GM12878 (cell line): ENCODE data around the gene BMAL1. TPM values are rescaled to one million over a fixed set of nuclear protein-coding genes. Genes with fewer than 3 reads are reported as not detected.
A peak's percentile ranks its signal among the peaks of the same experiment; 100 is the strongest.

Experiments
- ATAC-seq: fragments of 200-7000 bp; cut with Tn5 transposase; 3 replicates; pipeline ENCODE4 v1.9.1; 2020; ENCODE audit warnings: mild to moderate bottlenecking, moderate library complexity
- BruUV-seq: library from RNA; stranded (reverse); fragments of 400-500 nt; replicated peaks from 2 replicates; lab custom pipeline; 2021; lab: Mats Ljungman, UMichigan
- CTCF ChIA-PET: fragments of 300-600 bp; sonication (Branson Sonifier 250); formaldehyde crosslinking; extraction: SDS; loops from one replicate; lab custom pipeline; 2021; ENCODE audit warnings: inconsistent platforms; lab: Yijun Ruan, JAX
- POLR2A ChIA-PET: fragments of 350-600 bp; formaldehyde crosslinking; extraction: SDS; loops from one replicate; lab custom pipeline; 2021; ENCODE audit warnings: inconsistent platforms; lab: Charles Lee
- RAD21 ChIA-PET: fragments of 300-600 bp; sonication (Branson Sonifier 250); formaldehyde crosslinking; loops from one replicate; lab custom pipeline; 2023; ENCODE audit warnings: antibody characterized with exemption; ENCODE audit not compliant: unreplicated experiment; lab: Charles Lee
- SMC1A ChIA-PET: fragments of 300-600 bp; sonication (Branson Sonifier 250); formaldehyde crosslinking; loops from one replicate; lab custom pipeline; 2023; ENCODE audit not compliant: unreplicated experiment, uncharacterized antibody; lab: Charles Lee
- DNase-seq: peaks from one replicate; pipeline ENCODE4 v3.0.0-alpha.2; 2011; ENCODE audit warnings: low read depth, low spot score
- FAIRE-seq: peaks from 3 replicates; lab custom pipeline; 2011; peaks lifted over from hg19 to GRCh38; lab: Jason Lieb, UNC
- H2AFZ ChIP-seq: 2 replicates; pipeline ENCODE4 v1.6.0; 2011; ENCODE audit warnings: low read depth, low read length, control low read depth; ENCODE audit not compliant: control insufficient read depth
- H3K27ac ChIP-seq: 2 replicates; pipeline ENCODE4 v1.5.1; 2011; ENCODE audit warnings: control low read depth; ENCODE audit not compliant: control insufficient read depth, insufficient read depth
- H3K27me3 ChIP-seq, 2 experiments: replicated peaks in 1 of 2; 2 replicates each; pipeline versions ENCODE4 v1.6.0 to v1.6.1; 2011; ENCODE audit warnings: low read length in 1 of 2; ENCODE audit not compliant: control insufficient read depth in 2 of 2, insufficient read depth in 2 of 2
- H3K36me3 ChIP-seq, 2 experiments: 2 replicates each; pipeline ENCODE4 v1.5.1; 2011; ENCODE audit warnings: low read length in 1 of 2; ENCODE audit not compliant: control insufficient read depth in 2 of 2, insufficient read depth in 2 of 2
- H3K4me1 ChIP-seq: 2 replicates; pipeline ENCODE4 v1.6.1; 2011; ENCODE audit warnings: mild to moderate bottlenecking, low read length, moderate library complexity, mixed read lengths; ENCODE audit not compliant: control insufficient read depth, insufficient read depth
- H3K4me2 ChIP-seq: 2 replicates; pipeline ENCODE4 v1.6.0; 2011; ENCODE audit warnings: control low read depth; ENCODE audit not compliant: control insufficient read depth, insufficient read depth
- H3K4me3 ChIP-seq: fragments of 200-600 bp; sonication (generic); 2 replicates; pipeline ENCODE4 v1.5.1; 2016
- H3K79me2 ChIP-seq: 2 replicates; pipeline ENCODE4 v1.6.0; 2011; ENCODE audit warnings: low read length; ENCODE audit not compliant: control insufficient read depth, insufficient read depth
- H3K9ac ChIP-seq: 2 replicates; pipeline ENCODE4 v1.8.0; 2011; ENCODE audit warnings: low read length, control low read depth, mixed read lengths; ENCODE audit not compliant: control insufficient read depth, insufficient read depth
- H3K9me3 ChIP-seq: replicated peaks from 3 replicates; pipeline ENCODE4 v1.5.1; 2011; ENCODE audit warnings: mild to moderate bottlenecking, low read length; ENCODE audit not compliant: control insufficient read depth, insufficient read depth
- H4K20me1 ChIP-seq: 2 replicates; pipeline ENCODE4 v1.6.0; 2011; ENCODE audit not compliant: control insufficient read depth, insufficient read depth
- E2F4 ChIP-seq: IDR thresholded peaks from 2 replicates; pipeline ENCODE4 v1.6.1; 2012; ENCODE audit warnings: low read depth, low read length, improper control_type of control experiment
- EGR1 ChIP-seq, 2 experiments: IDR thresholded peaks; 1 replicate in 1 of 2; 2 replicates in 1 of 2; pipeline ENCODE4 v1.6.1; 2011 to 2012; ENCODE audit warnings: low read depth in 2 of 2, low read length in 2 of 2, borderline replicate concordance in 1 of 2, mild to moderate bottlenecking in 1 of 2, moderate library complexity in 1 of 2
- FOS ChIP-seq: IDR thresholded peaks from 3 replicates; pipeline ENCODE4 v1.6.1; 2011; ENCODE audit warnings: borderline replicate concordance; ENCODE audit not compliant: insufficient read length; ENCODE audit errors: extremely low read depth
- FOXM1 ChIP-seq: IDR thresholded peaks from 2 replicates; pipeline ENCODE4 v1.6.1; 2012; ENCODE audit warnings: low read depth, mild to moderate bottlenecking, inconsistent platforms, low read length, moderate library complexity
- HDGF ChIP-seq: fragments of 450-650 bp; IDR thresholded peaks from 2 replicates; pipeline ENCODE4 v1.6.1; 2016; ENCODE audit warnings: antibody characterized with exemption
- NFYB ChIP-seq: IDR thresholded peaks from 2 replicates; pipeline ENCODE4 v1.6.1; 2011; ENCODE audit warnings: low read depth, mild to moderate bottlenecking, low read length, improper control_type of control experiment, moderate library complexity; ENCODE audit not compliant: insufficient read depth
- NKRF ChIP-seq: fragments of 450-650 bp; conservative IDR thresholded peaks from 2 replicates; pipeline ENCODE4 v1.6.1; 2017; ENCODE audit warnings: mild to moderate bottlenecking, moderate library complexity
- NRF1 ChIP-seq: conservative IDR thresholded peaks from 2 replicates; pipeline ENCODE4 v1.6.1; 2011; ENCODE audit warnings: mild to moderate bottlenecking, low read depth, low read length, improper control_type of control experiment
- RB1 ChIP-seq: fragments of 450-650 bp; formaldehyde crosslinking; IDR thresholded peaks from 2 replicates; pipeline ENCODE4 v1.6.1; 2017; ENCODE audit warnings: mild to moderate bottlenecking, borderline replicate concordance
- SIN3A ChIP-seq: IDR thresholded peaks from 2 replicates; pipeline ENCODE4 v1.6.1; 2012; ENCODE audit warnings: low read depth, low read length, improper control_type of control experiment
- ZNF207 ChIP-seq: fragments of 450-650 bp; IDR thresholded peaks from 2 replicates; pipeline ENCODE4 v1.6.1; 2014; ENCODE audit warnings: antibody characterized with exemption, mild to moderate bottlenecking, borderline replicate concordance
- ZNF274 ChIP-seq: IDR thresholded peaks from one replicate; pipeline ENCODE4 v1.8.0; 2011; ENCODE audit not compliant: insufficient read length, insufficient read depth
- ZNF592 ChIP-seq: fragments of 450-650 bp; IDR thresholded peaks from 2 replicates; pipeline ENCODE4 v1.6.1; 2017; ENCODE audit warnings: mild to moderate bottlenecking, moderate library complexity
- WGBS: methylation state at CpG from one replicate; pipeline ENCODE4 v1.1.6; 2016; ENCODE audit warnings: low lambda C conversion rate; ENCODE audit not compliant: insufficient replicate concordance, insufficient coverage; ENCODE audit errors: missing lambda C conversion rate; 5-methylcytosine and 5-hydroxymethylcytosine counted together
- in situ Hi-C: fragments of 300-500 bp; cut with MboI; formaldehyde crosslinking; loops from 9 replicates; pipeline ENCODE4 v1.14.3; 2018; ENCODE audit warnings: mixed read lengths
- intact Hi-C: fragments of 100-400 bp; cut with micrococcal nuclease; formaldehyde crosslinking; loops from one replicate; pipeline ENCODE4 v1.14.2; 2022; ENCODE audit not compliant: unreplicated experiment
- polyA plus RNA-seq, 11 experiments: library from polyadenylated mRNA; depleted of rRNA in 4 of 11; unstranded in 6 of 11; stranded (reverse) in 5 of 11; fragments of >200 nt; fragmentation: Nextera tagmentation in 4 of 11; fragmentation: Illumina TruSeq in 1 of 11; extraction: Ambion mirVana in 4 of 11; extraction: Trizol in 1 of 11; gene quantifications; 1 replicate in 1 of 11; 2 replicates in 10 of 11; pipeline versions ENCODE4 v1.2.1 to v1.2.3, GENCODE V29; 2011 to 2016; ENCODE audit warnings: inconsistent platforms in 2 of 11, missing spikeins in 2 of 11, low read depth in 1 of 11
- total RNA-seq, 4 experiments: library from RNA; depleted of rRNA in 3 of 4; stranded (reverse); fragments of >200 nt in 3 of 4; fragmentation: Illumina TruSeq in 1 of 4; extraction: Trizol in 1 of 4; gene quantifications; 2 replicates each; pipeline versions ENCODE4 v1.2.1 to v1.2.3, GENCODE V29; 2013 to 2021

BMAL1 gene
- total and polyA plus RNA-seq, 10 of the 15 experiments (the other 5 are each of a cell fraction or from before 2014, with no cell fraction given), result 3.5 to 40.6 (median 13.6) TPM

GRCh38 chr11:13276454-13276831, 1.1 kb upstream of the BMAL1 start:
- H2AFZ ChIP-seq, result peak overlapping the region; percentile 90
- in situ Hi-C loops, result no loop called here
- ChIA-PET POLR2A (interaction anchor here (0.9 to 1.5 kb wide), 6 partner anchors 10 to 56 kb away, joined by 3 to 6 read pairs (median 4); no protein-coding TSS in a partner anchor), RAD21 (interaction anchor here (1.1 to 1.3 kb wide), 2 partner anchors 59 to 67 kb away, joined by 3 to 6 read pairs; no protein-coding TSS in a partner anchor), CTCF (interaction anchor here (1.0 to 1.7 kb wide), 5 partner anchors 9 to 59 kb away, joined by 3 to 5 read pairs (median 3); no protein-coding TSS in a partner anchor), SMC1A (interaction anchor here (0.8 to 5.2 kb wide), 12 partner anchors 9 to 67 kb away, joined by 3 to 33 read pairs (median 4); no protein-coding TSS in a partner anchor)
- H3K36me3 ChIP-seq, result no peaks in the 10 kb centered on the region
- no peak overlapping the region for H3K9ac ChIP-seq
- WGBS, result under 1% methylated on average over 8 of the region's 8 CpGs
- peaks cover 30% of the 10 kb centered on the region for H3K79me2 ChIP-seq
- H3K4me2 ChIP-seq, result peak overlapping the region; percentile 99
- intact Hi-C loops, result no loop called here
- BruUV-seq, result no TSS peak
- no peaks in the 10 kb centered on the region for H3K9me3 ChIP-seq
- H3K27me3 ChIP-seq, result peaks cover 0 to 6% of the 10 kb centered on the region in 2 experiments; a peak in 1 of 4 replicates
- 0 out of 2 replicates have a peak, but pooled peaks cover 2% of the 10 kb centered on the region for H3K4me1 ChIP-seq
- no peak overlapping the region for H3K27ac ChIP-seq
- no peak for ATAC-seq
- peak overlapping the region; percentile 74 for H3K4me3 ChIP-seq
- no peaks in the 10 kb centered on the region for H4K20me1 ChIP-seq
- no peak for DNase-seq
- no peak for FAIRE-seq
- no peak for TF ChIP-seq ZNF274
- no peak for TF ChIP-seq ZNF592
- no peak for TF ChIP-seq E2F4
- TF ChIP-seq ZNF207, result no peak
- TF ChIP-seq SIN3A, result no peak
- no peak for TF ChIP-seq RB1
- TF ChIP-seq FOS, result no peak
- TF ChIP-seq FOXM1, result no peak
- no peak for TF ChIP-seq HDGF
- TF ChIP-seq NRF1, result no peak
- no peak for TF ChIP-seq EGR1 (IDR thresholded peaks at IDR 0.05; ENCODE audit: borderline replicate concordance in 1 of 2, low read depth in 2 of 2, low read length in 2 of 2)
- TF ChIP-seq NFYB, result no peak
- TF ChIP-seq NKRF, result no peak
- TF ChIP-seq, all 136 proteins: peak for 0
